Right lobe of liver (tissue), 4 donors: ENCODE data around the gene CPXM2.

Experiments used
- POLR2A ChIP-seq: fragments of 450-650 bp; IDR thresholded peaks from one replicate; pipeline ENCODE4 v1.6.1; 2017; ENCODE audit warnings: antibody characterized with exemption, mild to moderate bottlenecking
- TF ChIP-seq, protein P1 (sequence below), 4 donors: fragments of 200-600 bp in 3 of 4; fragments of 450-650 bp in 1 of 4; IDR thresholded peaks; one replicate each; pipeline versions ENCODE4 v1.5.1 to v1.8.0; 2016 to 2022; ENCODE audit warnings: antibody characterized with exemption in 4 of 4, mild to moderate bottlenecking in 2 of 4
- donor health status: DM: no; HTN: no; CAD: no.
- donor health status: DM: no; HTN: no; CAD: no.
- donor health status: DM: no; HTN: yes; CAD: no.

DNA sequence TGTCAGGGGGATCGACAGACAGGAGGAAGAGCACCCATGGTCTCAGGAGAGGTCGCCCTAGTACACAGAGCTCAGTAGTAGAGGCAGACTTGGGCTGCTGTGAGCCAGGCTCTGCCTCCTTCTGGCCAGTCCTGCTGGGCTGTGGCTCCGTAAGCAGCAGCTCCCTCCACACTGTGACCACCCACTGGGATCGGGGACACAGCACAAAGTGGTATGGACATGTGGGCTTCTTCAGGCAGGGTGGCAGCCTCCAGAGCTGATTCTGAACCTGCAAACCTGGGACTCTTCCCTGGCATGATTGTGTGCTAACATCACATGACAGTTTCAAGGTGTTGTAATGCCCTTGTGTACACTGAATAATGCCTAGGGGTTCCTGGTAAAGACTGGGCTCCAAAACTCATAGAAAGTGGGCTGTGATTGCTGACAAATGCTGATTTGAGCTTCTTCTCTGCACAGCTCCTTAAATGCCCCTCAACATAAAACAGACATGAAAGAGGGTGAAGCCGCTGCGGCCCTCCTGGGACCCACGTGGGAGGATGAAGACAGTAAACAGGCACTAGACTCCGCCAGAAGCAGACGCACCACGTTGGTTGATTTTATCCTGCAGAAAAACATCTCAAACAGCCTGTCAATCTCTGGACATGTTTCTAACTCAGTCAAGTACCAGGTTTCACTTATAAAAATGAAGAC, 148.7 kb downstream of the CPXM2 start:
- TF ChIP-seq, protein P1, sequence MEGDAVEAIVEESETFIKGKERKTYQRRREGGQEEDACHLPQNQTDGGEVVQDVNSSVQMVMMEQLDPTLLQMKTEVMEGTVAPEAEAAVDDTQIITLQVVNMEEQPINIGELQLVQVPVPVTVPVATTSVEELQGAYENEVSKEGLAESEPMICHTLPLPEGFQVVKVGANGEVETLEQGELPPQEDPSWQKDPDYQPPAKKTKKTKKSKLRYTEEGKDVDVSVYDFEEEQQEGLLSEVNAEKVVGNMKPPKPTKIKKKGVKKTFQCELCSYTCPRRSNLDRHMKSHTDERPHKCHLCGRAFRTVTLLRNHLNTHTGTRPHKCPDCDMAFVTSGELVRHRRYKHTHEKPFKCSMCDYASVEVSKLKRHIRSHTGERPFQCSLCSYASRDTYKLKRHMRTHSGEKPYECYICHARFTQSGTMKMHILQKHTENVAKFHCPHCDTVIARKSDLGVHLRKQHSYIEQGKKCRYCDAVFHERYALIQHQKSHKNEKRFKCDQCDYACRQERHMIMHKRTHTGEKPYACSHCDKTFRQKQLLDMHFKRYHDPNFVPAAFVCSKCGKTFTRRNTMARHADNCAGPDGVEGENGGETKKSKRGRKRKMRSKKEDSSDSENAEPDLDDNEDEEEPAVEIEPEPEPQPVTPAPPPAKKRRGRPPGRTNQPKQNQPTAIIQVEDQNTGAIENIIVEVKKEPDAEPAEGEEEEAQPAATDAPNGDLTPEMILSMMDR (IDR thresholded peaks at IDR 0.05): no peak
- no peak for TF ChIP-seq POLR2A
